Measurements from ENCODE around the gene TMEM151B. TPM values are rescaled to one million over a fixed set of nuclear protein-coding genes. Genes with fewer than 3 reads are reported as not detected.

The TMEM151B gene
- total and polyA plus RNA-seq, 2 of the 13 experiments (the other 11 are each of a cell fraction or from before 2014, with no cell fraction given) = not detected

- TF ChIP-seq, protein P1, sequence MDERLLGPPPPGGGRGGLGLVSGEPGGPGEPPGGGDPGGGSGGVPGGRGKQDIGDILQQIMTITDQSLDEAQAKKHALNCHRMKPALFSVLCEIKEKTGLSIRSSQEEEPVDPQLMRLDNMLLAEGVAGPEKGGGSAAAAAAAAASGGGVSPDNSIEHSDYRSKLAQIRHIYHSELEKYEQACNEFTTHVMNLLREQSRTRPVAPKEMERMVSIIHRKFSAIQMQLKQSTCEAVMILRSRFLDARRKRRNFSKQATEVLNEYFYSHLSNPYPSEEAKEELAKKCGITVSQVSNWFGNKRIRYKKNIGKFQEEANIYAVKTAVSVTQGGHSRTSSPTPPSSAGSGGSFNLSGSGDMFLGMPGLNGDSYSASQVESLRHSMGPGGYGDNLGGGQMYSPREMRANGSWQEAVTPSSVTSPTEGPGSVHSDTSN (CRISPR knock-in tag; IDR thresholded peaks at IDR 0.05) = 0 out of 2 replicates have a peak, but pooled peaks have one; percentile 4
- TF ChIP-seq, protein P2, sequence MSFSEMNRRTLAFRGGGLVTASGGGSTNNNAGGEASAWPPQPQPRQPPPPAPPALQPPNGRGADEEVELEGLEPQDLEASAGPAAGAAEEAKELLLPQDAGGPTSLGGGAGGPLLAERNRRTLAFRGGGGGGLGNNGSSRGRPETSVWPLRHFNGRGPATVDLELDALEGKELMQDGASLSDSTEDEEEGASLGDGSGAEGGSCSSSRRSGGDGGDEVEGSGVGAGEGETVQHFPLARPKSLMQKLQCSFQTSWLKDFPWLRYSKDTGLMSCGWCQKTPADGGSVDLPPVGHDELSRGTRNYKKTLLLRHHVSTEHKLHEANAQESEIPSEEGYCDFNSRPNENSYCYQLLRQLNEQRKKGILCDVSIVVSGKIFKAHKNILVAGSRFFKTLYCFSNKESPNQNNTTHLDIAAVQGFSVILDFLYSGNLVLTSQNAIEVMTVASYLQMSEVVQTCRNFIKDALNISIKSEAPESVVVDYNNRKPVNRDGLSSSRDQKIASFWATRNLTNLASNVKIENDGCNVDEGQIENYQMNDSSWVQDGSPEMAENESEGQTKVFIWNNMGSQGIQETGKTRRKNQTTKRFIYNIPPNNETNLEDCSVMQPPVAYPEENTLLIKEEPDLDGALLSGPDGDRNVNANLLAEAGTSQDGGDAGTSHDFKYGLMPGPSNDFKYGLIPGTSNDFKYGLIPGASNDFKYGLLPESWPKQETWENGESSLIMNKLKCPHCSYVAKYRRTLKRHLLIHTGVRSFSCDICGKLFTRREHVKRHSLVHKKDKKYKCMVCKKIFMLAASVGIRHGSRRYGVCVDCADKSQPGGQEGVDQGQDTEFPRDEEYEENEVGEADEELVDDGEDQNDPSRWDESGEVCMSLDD (CRISPR knock-in tag; IDR thresholded peaks at IDR 0.05; ENCODE audit: borderline replicate concordance) = peak; percentile 82; the same call in 1 of the 2 replicates
- TF ChIP-seq ZEB1 (IDR thresholded peaks at IDR 0.05; ENCODE audit: insufficient replicate concordance, low read depth) (no peak), CAMTA2 (CRISPR knock-in tag; IDR thresholded peaks at IDR 0.05; ENCODE audit: borderline replicate concordance) (peak; percentile 64; the same call in 1 of the 2 replicates), ZNF331 (CRISPR knock-in tag; IDR thresholded peaks at IDR 0.05) (peak; percentile 98), GZF1 (CRISPR knock-in tag; IDR thresholded peaks at IDR 0.05) (peak; percentile 68; the same call in 1 of the 2 replicates), ATF6 (CRISPR knock-in tag; conservative IDR thresholded peaks at IDR 0.05) (no peak; the same call in 1 of the 2 replicates), ZNF337 (CRISPR knock-in tag; IDR thresholded peaks at IDR 0.05; ENCODE audit: borderline replicate concordance, low read depth) (peak; percentile 84; the same call in 1 of the 2 replicates), NFATC3 (CRISPR knock-in tag; IDR thresholded peaks at IDR 0.05) (peak; percentile 90), ARID2 (CRISPR knock-in tag; IDR thresholded peaks at IDR 0.05; ENCODE audit: borderline replicate concordance) (peak; percentile 86), BCL6 (CRISPR knock-in tag; IDR thresholded peaks at IDR 0.05) (peak; percentile 87), SYNCRIP (IDR thresholded peaks at IDR 0.05; ENCODE audit: insufficient read depth, low read depth, low read length) (no peak), MNT (IDR thresholded peaks at IDR 0.05) (0 out of 2 replicates have a peak, but pooled peaks have one; percentile 6)
- TF ChIP-seq, protein P3, sequence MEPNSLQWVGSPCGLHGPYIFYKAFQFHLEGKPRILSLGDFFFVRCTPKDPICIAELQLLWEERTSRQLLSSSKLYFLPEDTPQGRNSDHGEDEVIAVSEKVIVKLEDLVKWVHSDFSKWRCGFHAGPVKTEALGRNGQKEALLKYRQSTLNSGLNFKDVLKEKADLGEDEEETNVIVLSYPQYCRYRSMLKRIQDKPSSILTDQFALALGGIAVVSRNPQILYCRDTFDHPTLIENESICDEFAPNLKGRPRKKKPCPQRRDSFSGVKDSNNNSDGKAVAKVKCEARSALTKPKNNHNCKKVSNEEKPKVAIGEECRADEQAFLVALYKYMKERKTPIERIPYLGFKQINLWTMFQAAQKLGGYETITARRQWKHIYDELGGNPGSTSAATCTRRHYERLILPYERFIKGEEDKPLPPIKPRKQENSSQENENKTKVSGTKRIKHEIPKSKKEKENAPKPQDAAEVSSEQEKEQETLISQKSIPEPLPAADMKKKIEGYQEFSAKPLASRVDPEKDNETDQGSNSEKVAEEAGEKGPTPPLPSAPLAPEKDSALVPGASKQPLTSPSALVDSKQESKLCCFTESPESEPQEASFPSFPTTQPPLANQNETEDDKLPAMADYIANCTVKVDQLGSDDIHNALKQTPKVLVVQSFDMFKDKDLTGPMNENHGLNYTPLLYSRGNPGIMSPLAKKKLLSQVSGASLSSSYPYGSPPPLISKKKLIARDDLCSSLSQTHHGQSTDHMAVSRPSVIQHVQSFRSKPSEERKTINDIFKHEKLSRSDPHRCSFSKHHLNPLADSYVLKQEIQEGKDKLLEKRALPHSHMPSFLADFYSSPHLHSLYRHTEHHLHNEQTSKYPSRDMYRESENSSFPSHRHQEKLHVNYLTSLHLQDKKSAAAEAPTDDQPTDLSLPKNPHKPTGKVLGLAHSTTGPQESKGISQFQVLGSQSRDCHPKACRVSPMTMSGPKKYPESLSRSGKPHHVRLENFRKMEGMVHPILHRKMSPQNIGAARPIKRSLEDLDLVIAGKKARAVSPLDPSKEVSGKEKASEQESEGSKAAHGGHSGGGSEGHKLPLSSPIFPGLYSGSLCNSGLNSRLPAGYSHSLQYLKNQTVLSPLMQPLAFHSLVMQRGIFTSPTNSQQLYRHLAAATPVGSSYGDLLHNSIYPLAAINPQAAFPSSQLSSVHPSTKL (CRISPR knock-in tag; IDR thresholded peaks at IDR 0.05) = peak; percentile 89
These were observed 42.9 kb downstream of the TMEM151B start, which contains the start of gene AARS2 (continued) for GRCh38 chr6:44312901-44313788.

Measured in HepG2 (cell line).